Adrenal gland (tissue), 12 donors: ENCODE data around the gene SLIT3. TPM values are rescaled to one million over a fixed set of nuclear protein-coding genes. Genes with fewer than 3 reads are reported as not detected.

Experiments used
- DNase-seq, 7 donors: peaks; one replicate each; pipeline ENCODE4 v3.0.0-alpha.2; 2019 to 2020
- H3K27ac ChIP-seq, 5 donors: fragments of 200-600 bp; sonication (generic) in 4 of 5; 1 replicate in 3 of 5; 2 replicates in 2 of 5; pipeline versions ENCODE4 v1.5.1 to v1.8.0; 2016 to 2020; ENCODE audit warnings: mild to moderate bottlenecking in 1 of 5
- H3K27me3 ChIP-seq: fragments of 200-600 bp; 2 replicates; pipeline ENCODE4 v1.8.0; 2021
- H3K36me3 ChIP-seq, 2 donors: fragments of 200-600 bp; replicated peaks in 1 of 2; 1 replicate in 1 of 2; 2 replicates in 1 of 2; pipeline versions ENCODE4 v1.5.1 to v1.8.0; 2018 to 2022
- H3K4me1 ChIP-seq, 2 donors: fragments of 200-600 bp; replicated peaks in 1 of 2; 1 replicate in 1 of 2; 2 replicates in 1 of 2; pipeline versions ENCODE4 v1.5.1 to v1.8.0; 2018 to 2021
- H3K4me3 ChIP-seq, 4 donors: fragments of 200-600 bp; sonication (generic) in 3 of 4; one replicate each; pipeline ENCODE4 v1.5.1; 2016 to 2018
- H3K9me3 ChIP-seq, 3 donors: fragments of 200-600 bp; sonication (generic) in 1 of 3; replicated peaks in 1 of 3; 1 replicate in 2 of 3; 2 replicates in 1 of 3; pipeline versions ENCODE4 v1.5.1 to v1.8.0; 2016 to 2021
- CTCF ChIP-seq, 6 experiments: fragments of 450-650 bp in 4 of 6; fragments of 200-600 bp in 2 of 6; sonication (generic) in 1 of 6; IDR thresholded peaks; 1 replicate in 5 of 6; 2 replicates in 1 of 6; pipeline versions ENCODE4 v1.5.1 to v1.8.0; 2016 to 2021; ENCODE audit warnings: antibody characterized with exemption in 6 of 6, mild to moderate bottlenecking in 2 of 6, moderate library complexity in 1 of 6
- POLR2A ChIP-seq, 2 donors: fragments of 450-650 bp; IDR thresholded peaks; one replicate each; pipeline ENCODE4 v1.6.1; 2017; ENCODE audit warnings: antibody characterized with exemption in 2 of 2, mild to moderate bottlenecking in 2 of 2, moderate library complexity in 1 of 2
- whole genome bisulfite sequencing, 4 donors: extraction: QIAGEN DNeasy Blood & Tissue Kit in 2 of 4; methylation state at CpG; one replicate each; pipeline versions ENCODE4 v1.1.5 to v1.1.7; 2013 to 2017; 5-methylcytosine and 5-hydroxymethylcytosine counted together
- intact Hi-C, 2 donors: fragments of 100-400 bp; cut with DNase I; formaldehyde crosslinking; loops; one replicate each; pipeline versions ENCODE4 v1.14.1 to v1.15.0; 2022 to 2023
- polyA plus RNA-seq, 3 donors: library from polyadenylated mRNA; stranded (reverse); fragments of 200-250 nt in 2 of 3; fragments of 350-450 nt in 1 of 3; fragmentation: Illumina TruSeq in 1 of 3; extraction: RNeasy Lipid Tissue Mini Kit (QIAGEN cat#74804) in 1 of 3; gene quantifications; one replicate each; pipeline ENCODE4 v1.2.3, GENCODE V29; 2013 to 2014
- total RNA-seq, 9 donors: library from RNA; depleted of rRNA in 4 of 9; stranded (reverse); fragments of >200 nt in 4 of 9; fragments of 120-200 nt in 1 of 9; fragmentation: NEBNext Ultra II Directional in 1 of 9; extraction: Animal tissue kit (Norgen Biotek cat#: 25700) in 1 of 9; gene quantifications; one replicate each; pipeline versions ENCODE4 v1.1.0 to v1.2.4, GENCODE V29; 2013 to 2023
- donor health status: healthy with polysubstance abuse.
- donor health status: Bipolar disorder and iron deficiency.
- donor health status: DM: yes; HTN: yes; CAD: no.
- donor health status: DM: no; HTN: no; CAD: no.
- donor health status: DM: no; HTN: no; CAD: no.
- donor health status: DM: yes; HTN: yes; CAD: no.

SLIT3 gene
- total and polyA plus RNA-seq, 12 donors = 10.0 to 94.1 (median 32.8) TPM

DNA sequence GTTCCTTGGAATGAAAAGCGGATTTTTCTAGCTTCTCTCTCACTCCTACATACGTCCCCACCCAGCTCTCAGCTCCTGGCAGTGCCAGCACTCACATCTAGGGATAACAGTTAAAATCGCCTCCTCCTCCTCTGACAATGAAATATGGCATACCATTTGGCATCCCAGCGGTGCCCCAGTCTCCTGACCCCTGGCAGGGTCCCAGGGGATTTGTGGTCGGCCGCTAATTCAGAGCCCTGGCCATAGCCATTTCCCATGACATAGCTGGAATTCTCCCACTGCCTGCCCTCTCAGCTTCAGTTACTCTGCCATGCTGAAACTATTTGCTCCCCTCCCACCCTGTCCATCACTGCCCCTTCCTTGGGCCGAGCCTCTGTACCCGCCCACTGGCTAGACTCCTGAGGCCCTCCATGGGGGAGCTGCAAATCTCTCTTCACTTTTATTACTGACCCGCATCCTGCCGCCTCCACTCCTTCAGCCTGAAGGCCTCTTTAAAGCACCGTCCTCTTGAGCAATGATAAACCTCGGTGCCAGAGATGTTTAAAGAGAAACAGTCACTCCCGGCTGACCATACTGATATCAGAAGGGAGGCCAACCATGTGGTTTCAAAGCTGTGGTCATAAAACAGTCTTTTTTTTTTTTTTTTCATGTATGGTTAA, 139.8 kb downstream of the SLIT3 start:
- H3K9me3 ChIP-seq = peaks cover 0 to 5% (median 3%) of the 10 kb centered on the region in 3 donors
- peak overlapping the region in 2 of 5 donors; percentile 39 to 62 for H3K27ac ChIP-seq
- WGBS, 4 donors = 40 to 55% (median 52%) methylated on average over 13 of the region's 13 CpGs
- peak in 5 of 7 donors; percentile 28 to 77 (median 48) for DNase-seq
- no peak for TF ChIP-seq POLR2A (IDR thresholded peaks at IDR 0.05)
- TF ChIP-seq CTCF (IDR thresholded peaks at IDR 0.05) = no peak
- no peaks in the 10 kb centered on the region for H3K36me3 ChIP-seq
- H3K4me3 ChIP-seq = no peak overlapping the region
- H3K27me3 ChIP-seq = no peaks in the 10 kb centered on the region
- intact Hi-C loops = no loop called here
- H3K4me1 ChIP-seq = no peaks in the 10 kb centered on the region

- Histone ChIP-seq H3K36me3 (no peaks in the 10 kb centered on the region), H3K27ac (peak overlapping the region in 1 of 5 donors; percentile 62), H3K27me3 (no peaks in the 10 kb centered on the region), H3K9me3 (peaks cover 0 to 5% (median 3%) of the 10 kb centered on the region in 3 donors), H3K4me1 (no peaks in the 10 kb centered on the region), H3K4me3 (no peak overlapping the region)
- no peak for TF ChIP-seq POLR2A (IDR thresholded peaks at IDR 0.05)
- TF ChIP-seq CTCF (IDR thresholded peaks at IDR 0.05) = no peak
- intact Hi-C loops = no loop called here
- 61 to 71% (median 69%) methylated on average over 6 of the region's 6 CpGs for WGBS, 4 donors
- DNase-seq = no peak
Measured at GRCh38 chr5:169160405-169160901, 140.5 kb downstream of the SLIT3 start.

GRCh38 chr5:169158764-169159163, 142.2 kb downstream of the SLIT3 start:
- H3K4me3 ChIP-seq = no peak overlapping the region
- no peak for TF ChIP-seq CTCF (IDR thresholded peaks at IDR 0.05)
- TF ChIP-seq POLR2A (IDR thresholded peaks at IDR 0.05) = no peak
- H3K36me3 ChIP-seq = no peaks in the 10 kb centered on the region
- no peak for DNase-seq
- intact Hi-C loops = no loop called here
- no peak overlapping the region for H3K27ac ChIP-seq
- 94 to 96% (median 95%) methylated on average over 4 of the region's 4 CpGs for WGBS, 4 donors
- peaks cover 0 to 5% (median 3%) of the 10 kb centered on the region in 3 donors for H3K9me3 ChIP-seq
- no peaks in the 10 kb centered on the region for H3K27me3 ChIP-seq
- peaks cover 0 to 9% of the 10 kb centered on the region in 2 donors for H3K4me1 ChIP-seq

DNA sequence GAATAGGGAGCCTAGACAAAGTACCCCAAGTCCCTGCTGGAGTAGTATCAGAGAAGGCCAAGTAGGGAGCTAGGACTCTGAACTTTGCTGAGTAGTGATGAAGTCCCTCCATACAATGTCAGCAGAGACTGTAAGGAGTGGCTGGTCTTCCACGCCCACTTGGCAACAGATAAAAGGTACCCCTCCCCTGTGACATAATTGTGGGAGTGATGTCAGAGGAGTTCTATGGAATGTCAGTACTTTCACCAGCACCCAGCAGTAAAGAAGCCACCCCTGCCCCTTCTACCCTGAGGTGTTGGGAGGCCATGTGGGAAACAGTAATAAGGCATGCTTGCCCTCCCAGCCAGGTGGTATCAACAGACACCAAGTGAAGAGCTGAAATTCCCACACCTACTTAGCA, 143.9 kb downstream of the SLIT3 start:
- no peak for DNase-seq
- Histone ChIP-seq H3K27me3 (no peaks in the 10 kb centered on the region), H3K4me1 (peaks cover 0 to 19% of the 10 kb centered on the region in 2 donors), H3K36me3 (no peaks in the 10 kb centered on the region), H3K4me3 (no peak overlapping the region), H3K9me3 (peaks cover 0 to 5% (median 3%) of the 10 kb centered on the region in 3 donors), H3K27ac (no peak overlapping the region)
- intact Hi-C loops = no loop called here
- TF ChIP-seq CTCF (IDR thresholded peaks at IDR 0.05) (no peak), POLR2A (IDR thresholded peaks at IDR 0.05) (no peak)
- 30 to 84% (median 83%) methylated on average over 1 of the region's 1 CpG; no CpG with 5 or more reads in 1 of the 4 donors for WGBS, 4 donors
